Pancreas (tissue), 10 donors: Measurements from ENCODE around the gene GPSM1. TPM values are rescaled to one million over a fixed set of nuclear protein-coding genes. Genes with fewer than 3 reads are reported as not detected.
"Not testable (repeated sequence)": the region's sequence is repeated elsewhere in the genome, so short reads cannot be mapped to it uniquely, and the experiment has no call there.

Experiments
- ATAC-seq, 4 donors: fragments of 200-7000 bp; cut with Tn5 transposase; one replicate each; pipeline versions ENCODE4 v1.8.0 to v1.9.1; 2020; ENCODE audit warnings: mild to moderate bottlenecking in 4 of 4, moderate library complexity in 4 of 4
- DNase-seq, 6 donors: peaks; one replicate each; pipeline ENCODE4 v3.0.0-alpha.2; 2020
- FAIRE-seq: peaks from 2 replicates; lab custom pipeline; 2012; peaks lifted over from hg19 to GRCh38; lab: Jason Lieb, UNC
- H3K27ac ChIP-seq, 4 donors: fragments of 200-600 bp; sonication (generic); 1 replicate in 3 of 4; 2 replicates in 1 of 4; pipeline versions ENCODE4 v1.5.0 to v1.8.0; 2020
- H3K27me3 ChIP-seq, 4 donors: fragments of 200-600 bp; one replicate each; pipeline ENCODE4 v1.8.0; 2021
- H3K36me3 ChIP-seq, 3 donors: fragments of 200-600 bp; sonication (generic) in 1 of 3; one replicate each; pipeline versions ENCODE4 v1.5.0 to v1.8.0; 2020 to 2021
- H3K4me1 ChIP-seq, 3 donors: fragments of 200-600 bp; one replicate each; pipeline ENCODE4 v1.8.0; 2021
- H3K4me3 ChIP-seq, 4 donors: fragments of 200-600 bp; sonication (generic) in 2 of 4; one replicate each; pipeline versions ENCODE4 v1.5.0 to v1.8.0; 2020 to 2021
- H3K9me3 ChIP-seq, 4 donors: fragments of 200-600 bp; one replicate each; pipeline ENCODE4 v1.8.0; 2021
- CTCF ChIP-seq, 4 donors: fragments of 200-600 bp; sonication (generic) in 3 of 4; IDR thresholded peaks; one replicate each; pipeline versions ENCODE4 v1.5.0 to v1.8.0; 2021; ENCODE audit warnings: antibody characterized with exemption in 4 of 4
- WGBS, 2 donors: extraction: QIAGEN DNeasy Blood & Tissue Kit; methylation state at CpG; one replicate each; pipeline ENCODE4 v1.1.7; 2013; 5-methylcytosine and 5-hydroxymethylcytosine counted together
- intact Hi-C, 3 donors: fragments of 100-400 bp; cut with DNase I; formaldehyde crosslinking; loops; one replicate each; pipeline versions ENCODE4 v1.11.1 to v1.14.2; 2022
- polyA plus RNA-seq, 2 donors: library from polyadenylated mRNA; stranded (reverse); fragments of 200-250 nt; gene quantifications; one replicate each; pipeline ENCODE4 v1.2.3, GENCODE V29; 2013
- total RNA-seq, 6 donors: library from RNA; stranded (reverse); fragmentation: NEBNext Ultra II Directional in 4 of 6; extraction: Animal tissue kit (Norgen Biotek cat#: 25700) in 4 of 6; gene quantifications; one replicate each; pipeline versions ENCODE4 v1.2.1 to v1.2.4, GENCODE V29; 2021 to 2023
- donor health status: healthy with polysubstance abuse.
- donor health status: DM: no; HTN: no; CAD: no; lungs with moderate emphysema.
- donor health status: DM: no; HTN: no; CAD: no.
- donor health status: control.
- donor health status: control.
- donor health status: Bipolar disorder and iron deficiency.
- donor health status: DM: yes; HTN: yes; CAD: no.
- donor health status: DM: no; HTN: no; CAD: no.
- donor health status: DM: no; HTN: no; CAD: no.
- donor health status: DM: yes; HTN: yes; CAD: no.

The GPSM1 gene
- total and polyA plus RNA-seq, 8 donors = 6.8 to 54.4 (median 12.6) TPM

GRCh38 chr9:136403538-136403914 is 76.2 kb downstream of the GPSM1 start:
- DNase-seq (no peak), FAIRE-seq (no peak), ATAC-seq (no peak)
- no peaks in the 10 kb centered on the region for H3K27me3 ChIP-seq
- H3K9me3 ChIP-seq = no peaks in the 10 kb centered on the region
- no peak overlapping the region for H3K27ac ChIP-seq
- 93 to 94% methylated on average over 5 of the region's 5 CpGs for WGBS, 2 donors
- intact Hi-C loops = loop anchor here in 1 of 3 donors (5.0 kb wide), 1 partner anchor 229 kb away; no protein-coding TSS in a partner anchor
- peaks cover 0 to 19% (median 6%) of the 10 kb centered on the region in 3 donors for H3K36me3 ChIP-seq
- H3K4me1 ChIP-seq = peaks cover 0 to 9% (median 7%) of the 10 kb centered on the region in 3 donors
- H3K4me3 ChIP-seq = no peak overlapping the region
- no peak for TF ChIP-seq CTCF (IDR thresholded peaks at IDR 0.05)

- peak in 1 of 6 donors; percentile 58 for DNase-seq
- Histone ChIP-seq H3K4me3 (no peak overlapping the region), H3K27ac (no peak overlapping the region), H3K27me3 (no peaks in the 10 kb centered on the region), H3K4me1 (peaks cover 0 to 5% (median under 1%) of the 10 kb centered on the region in 3 donors), H3K36me3 (peaks cover 0 to 19% (median 6%) of the 10 kb centered on the region in 3 donors), H3K9me3 (no peaks in the 10 kb centered on the region)
- no peak for ATAC-seq
- WGBS, 2 donors = 90 to 92% methylated on average over 32 of the region's 32 CpGs
- intact Hi-C loops = loop anchor here in 1 of 3 donors (5.0 kb wide), 1 partner anchor 228 kb away; no protein-coding TSS in a partner anchor
- no peak for FAIRE-seq
- TF ChIP-seq CTCF (IDR thresholded peaks at IDR 0.05) = no peak
These were observed 76.8 kb downstream of the GPSM1 start for GRCh38 chr9:136403915-136404800.

- intact Hi-C loops = loop anchor here in 1 of 3 donors (5.0 kb wide), 1 partner anchor 228 kb away; no protein-coding TSS in a partner anchor
These were observed 77.4 kb downstream of the GPSM1 start for GRCh38 chr9:136404801-136405136.

GRCh38 chr9:136405481-136405880 is 78.1 kb downstream of the GPSM1 start:
- H3K36me3 ChIP-seq = peaks cover 0 to 19% (median 6%) of the 10 kb centered on the region in 3 donors
- H3K27ac ChIP-seq = no peak overlapping the region
- H3K4me1 ChIP-seq = peaks cover 0 to 10% (median 5%) of the 10 kb centered on the region in 3 donors
- WGBS, 2 donors = 76 to 81% methylated on average over 7 of the region's 7 CpGs
- DNase-seq (no peak), FAIRE-seq (no peak), ATAC-seq (no peak)
- no peaks in the 10 kb centered on the region for H3K9me3 ChIP-seq
- no peak overlapping the region for H3K4me3 ChIP-seq
- no peak for TF ChIP-seq CTCF (IDR thresholded peaks at IDR 0.05)
- intact Hi-C loops = no loop called here
- no peaks in the 10 kb centered on the region for H3K27me3 ChIP-seq

More at GRCh38 chr9:136404801-136405136, 77.4 kb downstream of the GPSM1 start:
- ATAC-seq (no peak), DNase-seq (peak in 1 of 6 donors; percentile 66), FAIRE-seq (no peak)
- WGBS, 2 donors = 87 to 88% methylated on average over 14 of the region's 14 CpGs
- Histone ChIP-seq H3K9me3 (no peaks in the 10 kb centered on the region), H3K4me1 (peaks cover 0 to 10% (median 5%) of the 10 kb centered on the region in 3 donors), H3K36me3 (peaks cover 0 to 19% (median 6%) of the 10 kb centered on the region in 3 donors), H3K4me3 (no peak overlapping the region), H3K27ac (no peak overlapping the region), H3K27me3 (no peaks in the 10 kb centered on the region)
- TF ChIP-seq CTCF (IDR thresholded peaks at IDR 0.05) = no peak

- 88 to 89% methylated on average over 10 of the region's 10 CpGs for WGBS, 2 donors
- H3K9me3 ChIP-seq, H3K4me1 ChIP-seq, H3K4me3 ChIP-seq, ATAC-seq, FAIRE-seq, H3K27me3 ChIP-seq, DNase-seq, intact Hi-C loops, H3K27ac ChIP-seq: not testable (repeated sequence)
- H3K36me3 ChIP-seq = peaks cover 0 to 19% (median 6%) of the 10 kb centered on the region in 3 donors
These were observed 78.6 kb downstream of the GPSM1 start for GRCh38 chr9:136405904-136406303.

GRCh38 chr9:136407061-136407460 is 79.7 kb downstream of the GPSM1 start:
- FAIRE-seq, H3K27me3 ChIP-seq, H3K27ac ChIP-seq, intact Hi-C loops, H3K9me3 ChIP-seq, ATAC-seq, H3K4me3 ChIP-seq: not testable (repeated sequence)
- 89 to 92% methylated on average over 28 of the region's 28 CpGs for WGBS, 2 donors
- H3K36me3 ChIP-seq = peaks cover 0 to 19% (median 6%) of the 10 kb centered on the region in 3 donors
- peaks cover 0 to 15% (median 13%) of the 10 kb centered on the region in 3 donors for H3K4me1 ChIP-seq
- DNase-seq = peak in 2 of 6 donors; percentile 35 to 55
